ENCODE measurements around the gene GAB1.

GAB1 gene

GRCh38 chr4:143432258-143432591, 95.5 kb downstream of the GAB1 start:
- Histone ChIP-seq H3K27me3 (ENCODE audit: low read length) (no peaks in the 10 kb centered on the region), H3K4me2 (ENCODE audit: low read depth, low read length, poor library complexity, severe bottlenecking) (no peak overlapping the region), H3F3A (ENCODE audit: insufficient read depth) (no peaks in the 10 kb centered on the region), H3K9ac (ENCODE audit: low read length) (no peak overlapping the region), H3K27ac (ENCODE audit: low read depth, low read length) (no peak overlapping the region), H3K4me3 (ENCODE audit: insufficient read depth, low read length, poor library complexity, severe bottlenecking) (no peak overlapping the region), H3K79me2 (ENCODE audit: insufficient read depth, low read length) (no peaks in the 10 kb centered on the region), H3K36me3 (ENCODE audit: low read length) (no peaks in the 10 kb centered on the region), H3K9me3 (ENCODE audit: insufficient read depth, low read length) (no peaks in the 10 kb centered on the region), H3K9me2 (replicated peaks; ENCODE audit: insufficient read depth, low read length) (no peaks in the 10 kb centered on the region), H2AFZ (ENCODE audit: low read depth, low read length, severe bottlenecking) (no peak overlapping the region), H4K20me1 (ENCODE audit: low read depth, low read length) (no peaks in the 10 kb centered on the region)
- TF ChIP-seq, protein P1, sequence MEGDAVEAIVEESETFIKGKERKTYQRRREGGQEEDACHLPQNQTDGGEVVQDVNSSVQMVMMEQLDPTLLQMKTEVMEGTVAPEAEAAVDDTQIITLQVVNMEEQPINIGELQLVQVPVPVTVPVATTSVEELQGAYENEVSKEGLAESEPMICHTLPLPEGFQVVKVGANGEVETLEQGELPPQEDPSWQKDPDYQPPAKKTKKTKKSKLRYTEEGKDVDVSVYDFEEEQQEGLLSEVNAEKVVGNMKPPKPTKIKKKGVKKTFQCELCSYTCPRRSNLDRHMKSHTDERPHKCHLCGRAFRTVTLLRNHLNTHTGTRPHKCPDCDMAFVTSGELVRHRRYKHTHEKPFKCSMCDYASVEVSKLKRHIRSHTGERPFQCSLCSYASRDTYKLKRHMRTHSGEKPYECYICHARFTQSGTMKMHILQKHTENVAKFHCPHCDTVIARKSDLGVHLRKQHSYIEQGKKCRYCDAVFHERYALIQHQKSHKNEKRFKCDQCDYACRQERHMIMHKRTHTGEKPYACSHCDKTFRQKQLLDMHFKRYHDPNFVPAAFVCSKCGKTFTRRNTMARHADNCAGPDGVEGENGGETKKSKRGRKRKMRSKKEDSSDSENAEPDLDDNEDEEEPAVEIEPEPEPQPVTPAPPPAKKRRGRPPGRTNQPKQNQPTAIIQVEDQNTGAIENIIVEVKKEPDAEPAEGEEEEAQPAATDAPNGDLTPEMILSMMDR (IDR thresholded peaks at IDR 0.05; ENCODE audit: insufficient read depth, low read length, poor library complexity, severe bottlenecking), result no peak
- no peak for TF ChIP-seq EZH2phosphoT487 (conservative IDR thresholded peaks at IDR 0.05; ENCODE audit: low read length)

- Histone ChIP-seq H3K27ac (ENCODE audit: low read depth, low read length) (no peak overlapping the region), H4K20me1 (ENCODE audit: low read depth, low read length) (no peaks in the 10 kb centered on the region), H3K4me3 (ENCODE audit: insufficient read depth, low read length, poor library complexity, severe bottlenecking) (no peak overlapping the region), H3F3A (ENCODE audit: insufficient read depth) (no peaks in the 10 kb centered on the region), H3K4me2 (ENCODE audit: low read depth, low read length, poor library complexity, severe bottlenecking) (no peak overlapping the region), H3K27me3 (ENCODE audit: low read length) (no peaks in the 10 kb centered on the region), H3K9ac (ENCODE audit: low read length) (no peak overlapping the region), H2AFZ (ENCODE audit: low read depth, low read length, severe bottlenecking) (no peak overlapping the region), H3K79me2 (ENCODE audit: insufficient read depth, low read length) (no peaks in the 10 kb centered on the region), H3K9me3 (ENCODE audit: insufficient read depth, low read length) (no peaks in the 10 kb centered on the region), H3K9me2 (replicated peaks; ENCODE audit: insufficient read depth, low read length) (no peaks in the 10 kb centered on the region), H3K36me3 (ENCODE audit: low read length) (no peaks in the 10 kb centered on the region)
- TF ChIP-seq, protein P1 (IDR thresholded peaks at IDR 0.05; ENCODE audit: insufficient read depth, low read length, poor library complexity, severe bottlenecking), result no peak
Measured at GRCh38 chr4:143433231-143433630, 96.6 kb downstream of the GAB1 start.

- H4K20me1 ChIP-seq (ENCODE audit: low read depth, low read length), result no peaks in the 10 kb centered on the region
- no peaks in the 10 kb centered on the region for H3K27me3 ChIP-seq (ENCODE audit: low read length)
- no peaks in the 10 kb centered on the region for H3F3A ChIP-seq (ENCODE audit: insufficient read depth)
- no peaks in the 10 kb centered on the region for H3K79me2 ChIP-seq (ENCODE audit: insufficient read depth, low read length)
- H3K4me3 ChIP-seq (ENCODE audit: insufficient read depth, low read length, poor library complexity, severe bottlenecking), result no peak overlapping the region
- H3K9me2 ChIP-seq (replicated peaks; ENCODE audit: insufficient read depth, low read length), result no peaks in the 10 kb centered on the region
- H3K9ac ChIP-seq (ENCODE audit: low read length), result no peak overlapping the region
- H3K36me3 ChIP-seq (ENCODE audit: low read length), result no peaks in the 10 kb centered on the region
- TF ChIP-seq, protein P1 (IDR thresholded peaks at IDR 0.05; ENCODE audit: insufficient read depth, low read length, poor library complexity, severe bottlenecking), result no peak
- no peak for TF ChIP-seq EZH2phosphoT487 (conservative IDR thresholded peaks at IDR 0.05; ENCODE audit: low read length)
- no peak overlapping the region for H3K4me2 ChIP-seq (ENCODE audit: low read depth, low read length, poor library complexity, severe bottlenecking)
- H3K9me3 ChIP-seq (ENCODE audit: insufficient read depth, low read length), result no peaks in the 10 kb centered on the region
- H2AFZ ChIP-seq (ENCODE audit: low read depth, low read length, severe bottlenecking), result no peak overlapping the region
- H3K27ac ChIP-seq (ENCODE audit: low read depth, low read length), result no peak overlapping the region
Measured at GRCh38 chr4:143435955-143436354, 99.3 kb downstream of the GAB1 start.

GRCh38 chr4:143437476-143437875, 100.8 kb downstream of the GAB1 start:
- TF ChIP-seq EZH2phosphoT487 (conservative IDR thresholded peaks at IDR 0.05; ENCODE audit: low read length), result no peak
- TF ChIP-seq, protein P1 (IDR thresholded peaks at IDR 0.05; ENCODE audit: insufficient read depth, low read length, poor library complexity, severe bottlenecking), result no peak
- Histone ChIP-seq H3K36me3 (ENCODE audit: low read length) (no peaks in the 10 kb centered on the region), H3K79me2 (ENCODE audit: insufficient read depth, low read length) (no peaks in the 10 kb centered on the region), H3F3A (ENCODE audit: insufficient read depth) (no peaks in the 10 kb centered on the region), H3K27ac (ENCODE audit: low read depth, low read length) (no peak overlapping the region), H3K9ac (ENCODE audit: low read length) (no peak overlapping the region), H3K4me3 (ENCODE audit: insufficient read depth, low read length, poor library complexity, severe bottlenecking) (no peak overlapping the region), H4K20me1 (ENCODE audit: low read depth, low read length) (no peaks in the 10 kb centered on the region), H3K9me3 (ENCODE audit: insufficient read depth, low read length) (no peaks in the 10 kb centered on the region), H3K4me2 (ENCODE audit: low read depth, low read length, poor library complexity, severe bottlenecking) (no peak overlapping the region), H2AFZ (ENCODE audit: low read depth, low read length, severe bottlenecking) (no peak overlapping the region), H3K27me3 (ENCODE audit: low read length) (no peaks in the 10 kb centered on the region), H3K9me2 (replicated peaks; ENCODE audit: insufficient read depth, low read length) (no peaks in the 10 kb centered on the region)

Data from SU-DHL-6 (cell line).